ENCODE data around the gene ODF2L.

DNA sequence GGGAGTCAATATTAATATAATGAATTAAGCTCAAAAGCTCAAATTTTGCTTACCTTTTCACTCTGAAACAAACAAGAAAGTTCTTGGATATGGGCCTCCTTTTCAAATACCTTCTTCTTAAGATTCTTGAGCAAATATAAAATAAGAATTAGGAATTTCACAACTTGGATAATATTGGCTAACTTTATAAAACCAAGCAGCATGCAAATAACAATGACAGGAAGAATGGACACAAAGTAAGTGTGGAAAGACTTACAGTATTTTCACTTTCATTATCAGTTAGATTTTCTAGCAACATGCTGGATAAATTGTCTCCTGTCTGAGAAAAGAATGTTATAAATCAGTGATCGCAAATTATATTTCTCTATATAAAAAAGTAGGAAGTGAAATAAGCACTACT is 13.2 kb downstream of the ODF2L start:
- TF ChIP-seq, protein P1, sequence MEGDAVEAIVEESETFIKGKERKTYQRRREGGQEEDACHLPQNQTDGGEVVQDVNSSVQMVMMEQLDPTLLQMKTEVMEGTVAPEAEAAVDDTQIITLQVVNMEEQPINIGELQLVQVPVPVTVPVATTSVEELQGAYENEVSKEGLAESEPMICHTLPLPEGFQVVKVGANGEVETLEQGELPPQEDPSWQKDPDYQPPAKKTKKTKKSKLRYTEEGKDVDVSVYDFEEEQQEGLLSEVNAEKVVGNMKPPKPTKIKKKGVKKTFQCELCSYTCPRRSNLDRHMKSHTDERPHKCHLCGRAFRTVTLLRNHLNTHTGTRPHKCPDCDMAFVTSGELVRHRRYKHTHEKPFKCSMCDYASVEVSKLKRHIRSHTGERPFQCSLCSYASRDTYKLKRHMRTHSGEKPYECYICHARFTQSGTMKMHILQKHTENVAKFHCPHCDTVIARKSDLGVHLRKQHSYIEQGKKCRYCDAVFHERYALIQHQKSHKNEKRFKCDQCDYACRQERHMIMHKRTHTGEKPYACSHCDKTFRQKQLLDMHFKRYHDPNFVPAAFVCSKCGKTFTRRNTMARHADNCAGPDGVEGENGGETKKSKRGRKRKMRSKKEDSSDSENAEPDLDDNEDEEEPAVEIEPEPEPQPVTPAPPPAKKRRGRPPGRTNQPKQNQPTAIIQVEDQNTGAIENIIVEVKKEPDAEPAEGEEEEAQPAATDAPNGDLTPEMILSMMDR (IDR thresholded peaks at IDR 0.05), result no peak
- TF ChIP-seq POLR2A (IDR thresholded peaks at IDR 0.05), result no peak
